ENCODE results near the gene LCP2.

- TF ChIP-seq CTCF (IDR thresholded peaks at IDR 0.05) (no peak), REST (IDR thresholded peaks at IDR 0.05; ENCODE audit: insufficient read depth in 1 of 2, low read depth in 2 of 2, low read length in 1 of 2) (no peak), POLR2AphosphoS5 (IDR thresholded peaks at IDR 0.05; ENCODE audit: low read depth, low read length) (no peak), SIN3A (IDR thresholded peaks at IDR 0.05; ENCODE audit: borderline replicate concordance, insufficient read depth, low read depth, low read length) (no peak)
Measured at GRCh38 chr5:170311511-170312300, 14.1 kb upstream of the LCP2 start.

Measured in Panc1 (cell line).